Gastrocnemius medialis (tissue), 4 donors: Measurements from ENCODE around the gene NFIA.

Experiments used
- CTCF ChIP-seq, 5 experiments: fragments of 450-650 bp in 3 of 5; fragments of 200-600 bp in 2 of 5; sonication (generic) in 2 of 5; IDR thresholded peaks in 4 of 5; conservative IDR thresholded peaks in 1 of 5; 1 replicate in 4 of 5; 2 replicates in 1 of 5; pipeline ENCODE4 v1.5.1; 2016 to 2019; ENCODE audit warnings: antibody characterized with exemption in 5 of 5, mild to moderate bottlenecking in 3 of 5, moderate library complexity in 3 of 5
- POLR2A ChIP-seq, 2 donors: fragments of 450-650 bp; IDR thresholded peaks; one replicate each; pipeline ENCODE4 v1.6.1; 2017; ENCODE audit warnings: antibody characterized with exemption in 2 of 2, mild to moderate bottlenecking in 2 of 2, moderate library complexity in 2 of 2

GRCh38 chr1:61389194-61389925 lies 307.0 kb downstream of the NFIA start:
- no peak for TF ChIP-seq POLR2A (IDR thresholded peaks at IDR 0.05)
- TF ChIP-seq CTCF (IDR thresholded peaks at IDR 0.05 in 4 of 5, conservative IDR thresholded peaks at IDR 0.05 in 1 of 5), result no peak
